Measurements from ENCODE around the gene PHRF1. TPM values are rescaled to one million over a fixed set of nuclear protein-coding genes. Genes with fewer than 3 reads are reported as not detected.

The PHRF1 gene
- total and polyA plus RNA-seq, 2 of the 4 experiments (the other 2 are of a cell fraction): 10.9 to 17.5 TPM

GRCh38 chr11:640021-640706, 63.9 kb downstream of the PHRF1 start:
- no peak overlapping the region for H4K91ac ChIP-seq (ENCODE audit: insufficient read depth, low read depth, low read length)
- H3K4me2 ChIP-seq (ENCODE audit: low read depth, low read length): no peak overlapping the region
- no peak overlapping the region for H2BK20ac ChIP-seq (ENCODE audit: low read depth, low read length)
- H2BK120ac ChIP-seq (ENCODE audit: low read depth, low read length): no peak overlapping the region
- peaks cover 10% of the 10 kb centered on the region; the same call in 1 of the 2 replicates for H3K4me1 ChIP-seq (ENCODE audit: control insufficient read depth, insufficient read depth, low read length)
- no peak overlapping the region for H3K56ac ChIP-seq (ENCODE audit: extremely low read depth, insufficient read depth, low read length)
- intact Hi-C loops (cut with micrococcal nuclease) (no loop called here), dilution Hi-C loops (cut with HindIII; ENCODE audit: low sequenced_read_pairs, unreplicated experiment) (no loop called here), in situ Hi-C loops (cut with MboI; ENCODE audit: low sequenced_read_pairs) (no loop called here)
- BruUV-seq (replicated peaks): no TSS peak
- no peak overlapping the region for H3K4ac ChIP-seq (ENCODE audit: low read depth, low read length)
- no peak overlapping the region for H3K9ac ChIP-seq (ENCODE audit: low read depth, low read length)
- no peak overlapping the region for H4K5ac ChIP-seq (ENCODE audit: low read depth, low read length)
- H4K20me1 ChIP-seq (ENCODE audit: insufficient read depth, low read length): peaks cover 37% of the 10 kb centered on the region
- no peaks in the 10 kb centered on the region for H3K9me1 ChIP-seq (ENCODE audit: insufficient read depth, low read length)
- H4K8ac ChIP-seq (ENCODE audit: low read depth in 2 of 2, low read length in 2 of 2): no peak overlapping the region
- ChIA-PET POLR2A (ENCODE audit: unreplicated experiment) (no interaction called here), CTCF (no interaction called here)
- no peak overlapping the region for H3K18ac ChIP-seq (ENCODE audit: low read depth, low read length)
- no peaks in the 10 kb centered on the region for H3K79me1 ChIP-seq (ENCODE audit: low read depth in 1 of 2, low read length in 2 of 2)
- WGBS, 2 experiments (ENCODE audit: extremely low coverage in 2 of 2, insufficient read length in 1 of 2): no CpG with 5 or more reads among the region's 69 CpGs
- no peaks in the 10 kb centered on the region for H3K9me3 ChIP-seq (ENCODE audit: control insufficient read depth, insufficient read depth, low read length)
- H2AFZ ChIP-seq (replicated peaks; ENCODE audit: low read length, poor library complexity): no peak overlapping the region
- H3K36me3 ChIP-seq (ENCODE audit: control insufficient read depth, insufficient read depth, low read length): peaks cover 20% of the 10 kb centered on the region
- no peak overlapping the region for H3K4me3 ChIP-seq (ENCODE audit: insufficient read depth, low read depth, low read length)
- ATAC-seq (ENCODE audit: low read depth) (no peak), DNase-seq (no peak)
- no peak overlapping the region for H2AK5ac ChIP-seq (ENCODE audit: low read depth, low read length)
- TF ChIP-seq NFE2L2 (IDR thresholded peaks at IDR 0.05; ENCODE audit: low read depth, low read length) (no peak), RFX5 (IDR thresholded peaks at IDR 0.05; ENCODE audit: low read depth, low read length) (no peak), BHLHE40 (IDR thresholded peaks at IDR 0.05; ENCODE audit: low read depth, low read length) (no peak), CHD1 (IDR thresholded peaks at IDR 0.05; ENCODE audit: low read depth, low read length) (no peak), FOS (IDR thresholded peaks at IDR 0.05; ENCODE audit: low read depth, low read length) (no peak), POLR2A (IDR thresholded peaks at IDR 0.05; ENCODE audit: low read depth, low read length) (no peak), RCOR1 (IDR thresholded peaks at IDR 0.05; ENCODE audit: insufficient replicate concordance, low read length) (no peak), RAD21 (IDR thresholded peaks at IDR 0.05; ENCODE audit: low read length) (no peak), CEBPB (IDR thresholded peaks at IDR 0.05; ENCODE audit: low read depth, low read length) (no peak), MAZ (IDR thresholded peaks at IDR 0.05; ENCODE audit: borderline replicate concordance, low read depth, low read length) (no peak), MXI1 (IDR thresholded peaks at IDR 0.05; ENCODE audit: borderline replicate concordance, low read depth, low read length) (no peak), MAFK (IDR thresholded peaks at IDR 0.05; ENCODE audit: low read depth, low read length) (no peak), SMC3 (IDR thresholded peaks at IDR 0.05; ENCODE audit: low read depth, low read length) (no peak), CTCF (conservative IDR thresholded peaks at IDR 0.05; ENCODE audit: low read depth, low read length) (no peak)
- TF ChIP-seq, protein P1, sequence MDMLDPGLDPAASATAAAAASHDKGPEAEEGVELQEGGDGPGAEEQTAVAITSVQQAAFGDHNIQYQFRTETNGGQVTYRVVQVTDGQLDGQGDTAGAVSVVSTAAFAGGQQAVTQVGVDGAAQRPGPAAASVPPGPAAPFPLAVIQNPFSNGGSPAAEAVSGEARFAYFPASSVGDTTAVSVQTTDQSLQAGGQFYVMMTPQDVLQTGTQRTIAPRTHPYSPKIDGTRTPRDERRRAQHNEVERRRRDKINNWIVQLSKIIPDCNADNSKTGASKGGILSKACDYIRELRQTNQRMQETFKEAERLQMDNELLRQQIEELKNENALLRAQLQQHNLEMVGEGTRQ (IDR thresholded peaks at IDR 0.05; ENCODE audit: low read depth, low read length): no peak
- TF ChIP-seq, protein P2, sequence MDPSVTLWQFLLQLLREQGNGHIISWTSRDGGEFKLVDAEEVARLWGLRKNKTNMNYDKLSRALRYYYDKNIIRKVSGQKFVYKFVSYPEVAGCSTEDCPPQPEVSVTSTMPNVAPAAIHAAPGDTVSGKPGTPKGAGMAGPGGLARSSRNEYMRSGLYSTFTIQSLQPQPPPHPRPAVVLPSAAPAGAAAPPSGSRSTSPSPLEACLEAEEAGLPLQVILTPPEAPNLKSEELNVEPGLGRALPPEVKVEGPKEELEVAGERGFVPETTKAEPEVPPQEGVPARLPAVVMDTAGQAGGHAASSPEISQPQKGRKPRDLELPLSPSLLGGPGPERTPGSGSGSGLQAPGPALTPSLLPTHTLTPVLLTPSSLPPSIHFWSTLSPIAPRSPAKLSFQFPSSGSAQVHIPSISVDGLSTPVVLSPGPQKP (IDR thresholded peaks at IDR 0.05; ENCODE audit: borderline replicate concordance, low read depth, low read length): no peak
- H2BK15ac ChIP-seq (ENCODE audit: low read depth, low read length): no peak overlapping the region
- H3K27me3 ChIP-seq (ENCODE audit: control insufficient read depth, insufficient read depth, low read length): peaks cover 16% of the 10 kb centered on the region; the same call in 1 of the 2 replicates
- no peak overlapping the region for H2BK5ac ChIP-seq (ENCODE audit: low read depth, low read length, poor library complexity, severe bottlenecking)
- no peak overlapping the region for H3K27ac ChIP-seq (ENCODE audit: insufficient read depth, low read length)
- no peak overlapping the region for H3K23ac ChIP-seq (ENCODE audit: low read depth, low read length)
- H3K14ac ChIP-seq (replicated peaks; ENCODE audit: low read depth, low read length): no peak overlapping the region
- no peak overlapping the region for H2AK9ac ChIP-seq (replicated peaks; ENCODE audit: low read depth, low read length, poor library complexity)

Measured in IMR-90 (cell line).